AG10803 (cell line): ENCODE measurements around the gene LIN7C.
A peak's percentile ranks its signal among the peaks of the same experiment; 100 is the strongest.
"Not testable (repeated sequence)": the region's sequence is repeated elsewhere in the genome, so short reads cannot be mapped to it uniquely, and the experiment has no call there.

Experiments used
- DNase-seq: peaks from one replicate; pipeline ENCODE4 v3.0.0; 2010; ENCODE audit warnings: low read depth
- H3K4me3 ChIP-seq: 2 replicates; pipeline ENCODE4 v1.5.1; 2011; ENCODE audit warnings: mild to moderate bottlenecking, low read length, control low read depth
- CTCF ChIP-seq: conservative IDR thresholded peaks from 2 replicates; pipeline ENCODE4 v1.5.1; 2011; ENCODE audit warnings: mild to moderate bottlenecking, low read length, control low read depth, inconsistent platforms

LIN7C gene

GRCh38 chr11:27525824-27526516 lies 19.4 kb upstream of the LIN7C start:
- no peak overlapping the region for H3K4me3 ChIP-seq
- no peak for DNase-seq
- TF ChIP-seq CTCF: no peak

- peak; percentile 57 for DNase-seq
- TF ChIP-seq CTCF: peak; percentile 21; the same call in 1 of the 2 replicates
- no peak overlapping the region for H3K4me3 ChIP-seq
Observed at GRCh38 chr11:27524155-27524554, 17.6 kb upstream of the LIN7C start.

GRCh38 chr11:27520226-27520625 lies 13.7 kb upstream of the LIN7C start:
- no peak overlapping the region for H3K4me3 ChIP-seq
- no peak for DNase-seq
- no peak for TF ChIP-seq CTCF

- no peak for DNase-seq
- TF ChIP-seq CTCF: no peak
- H3K4me3 ChIP-seq: no peak overlapping the region
Observed at GRCh38 chr11:27518518-27518917, 11.9 kb upstream of the LIN7C start.

GRCh38 chr11:27517490-27517889 lies 10.9 kb upstream of the LIN7C start:
- not testable (repeated sequence) for H3K4me3 ChIP-seq, DNase-seq

GRCh38 chr11:27514558-27514957 lies 8.0 kb upstream of the LIN7C start:
- no peak overlapping the region for H3K4me3 ChIP-seq
- TF ChIP-seq CTCF: no peak
- peak; percentile 89 for DNase-seq

GRCh38 chr11:27514076-27514475 lies 7.5 kb upstream of the LIN7C start:
- H3K4me3 ChIP-seq: no peak overlapping the region
- TF ChIP-seq CTCF: no peak
- DNase-seq: no peak
